ENCODE data around the gene RNASE7.
A peak's percentile ranks its signal among the peaks of the same experiment; 100 is the strongest.

RNASE7 gene

DNA sequence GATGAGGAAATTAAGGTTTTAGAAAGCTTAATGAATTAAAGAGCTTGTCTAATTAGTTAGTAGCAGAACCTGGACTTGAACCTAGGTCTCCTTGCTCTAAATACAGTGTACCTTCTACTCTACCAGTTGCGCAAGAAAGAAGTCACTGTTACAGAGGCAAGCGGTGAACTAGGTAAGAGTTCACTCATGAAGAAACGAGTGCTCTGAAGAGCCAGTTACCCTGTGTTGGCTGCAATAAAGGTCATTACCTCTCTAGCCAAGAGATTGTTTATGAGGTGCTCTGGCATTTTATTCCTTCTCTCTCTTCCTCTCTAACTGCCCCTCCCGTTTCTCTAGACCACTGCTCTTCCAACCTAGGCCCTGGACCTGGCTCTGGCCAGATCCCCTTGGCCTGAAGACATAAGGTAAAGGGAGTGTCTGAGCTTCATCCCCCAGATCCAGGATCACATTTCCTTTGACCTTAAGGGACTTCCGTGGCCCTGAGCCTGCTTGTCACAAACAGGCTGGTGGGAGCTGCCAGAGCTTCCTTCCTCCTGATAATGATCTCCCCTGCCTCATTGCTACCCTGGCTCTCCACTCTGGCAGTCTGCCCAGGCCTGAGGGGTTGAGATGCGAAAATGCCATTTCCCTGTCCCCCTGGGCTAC lies 1.9 kb downstream of the RNASE7 start:
- no peak for DNase-seq

DNA sequence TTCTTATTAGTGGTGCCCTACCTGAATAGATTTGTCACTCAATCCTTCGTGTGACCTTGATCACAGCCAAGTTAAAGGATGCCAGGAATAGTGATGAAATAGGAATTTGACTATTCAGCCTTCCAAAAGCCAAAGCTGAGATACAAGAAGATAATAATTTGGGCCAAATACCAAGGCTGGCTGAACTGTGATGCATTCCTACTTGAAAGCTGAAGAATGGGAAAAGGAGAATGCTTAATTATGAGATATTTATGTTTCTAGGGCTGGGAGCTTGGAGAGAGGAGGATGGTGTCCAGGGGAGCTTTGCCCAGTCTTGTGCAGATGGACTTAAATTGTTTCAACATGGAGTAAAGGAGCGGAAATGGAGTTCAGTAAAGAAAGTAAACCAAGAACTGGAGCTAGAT lies 5.2 kb downstream of the RNASE7 start:
- no peak for DNase-seq

DNA sequence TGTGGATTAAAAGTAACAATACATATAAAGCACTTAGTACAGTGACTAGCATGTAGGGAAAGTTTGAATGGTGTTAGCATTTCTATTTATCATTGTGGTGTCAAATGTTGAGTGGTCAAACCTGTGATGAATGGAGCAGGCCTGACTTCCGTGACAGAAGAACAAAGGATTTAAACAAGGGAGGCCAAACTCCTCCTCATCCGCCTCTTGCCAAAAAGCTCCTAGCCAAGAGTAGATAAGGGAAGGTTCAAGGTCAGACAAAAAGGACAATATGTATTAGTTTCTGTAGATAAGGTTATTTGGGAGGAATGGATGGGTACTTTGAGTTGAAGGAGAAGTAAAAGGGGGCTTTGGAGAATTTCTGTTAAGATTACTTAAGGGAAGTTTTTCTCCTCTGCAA lies 6.5 kb downstream of the RNASE7 start:
- DNase-seq: no peak

DNA sequence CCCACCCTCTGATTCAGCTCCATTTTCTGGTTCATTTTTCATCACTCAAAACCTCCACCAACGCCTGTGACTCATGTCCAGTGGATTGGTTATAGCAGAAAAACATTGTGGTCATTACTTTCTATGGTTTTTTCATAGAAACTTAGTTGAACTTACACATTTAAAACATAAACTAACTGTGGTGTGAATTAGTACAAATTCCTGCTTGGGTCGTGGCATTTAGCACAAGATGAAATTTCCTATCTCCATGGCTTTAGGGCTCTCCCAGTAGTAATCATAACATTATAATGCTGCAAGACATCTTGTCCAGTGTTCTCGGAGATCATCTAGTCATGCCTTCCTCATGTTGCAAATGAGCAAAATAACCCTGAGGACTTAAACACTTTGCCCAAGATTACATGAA lies 7.1 kb downstream of the RNASE7 start:
- DNase-seq: no peak

DNA sequence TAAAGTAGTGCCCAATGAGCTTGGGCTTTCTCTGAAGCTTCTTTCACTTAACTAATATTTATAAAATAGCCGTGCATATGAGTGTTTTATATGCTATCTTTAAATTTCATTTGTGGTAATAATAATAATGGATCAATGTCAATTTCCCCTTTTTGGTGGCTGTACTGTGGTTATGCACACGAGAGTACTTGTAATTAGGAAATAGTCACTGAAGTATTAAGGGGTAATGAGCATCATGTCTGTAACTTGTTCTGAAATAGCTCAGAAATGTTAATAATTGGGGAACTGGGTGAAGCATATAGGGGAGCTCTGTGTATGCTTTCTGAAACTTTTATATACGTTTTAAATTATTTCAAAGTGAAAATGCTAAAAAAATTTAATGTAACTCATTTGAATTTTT lies 8.4 kb downstream of the RNASE7 start:
- DNase-seq: no peak

DNA sequence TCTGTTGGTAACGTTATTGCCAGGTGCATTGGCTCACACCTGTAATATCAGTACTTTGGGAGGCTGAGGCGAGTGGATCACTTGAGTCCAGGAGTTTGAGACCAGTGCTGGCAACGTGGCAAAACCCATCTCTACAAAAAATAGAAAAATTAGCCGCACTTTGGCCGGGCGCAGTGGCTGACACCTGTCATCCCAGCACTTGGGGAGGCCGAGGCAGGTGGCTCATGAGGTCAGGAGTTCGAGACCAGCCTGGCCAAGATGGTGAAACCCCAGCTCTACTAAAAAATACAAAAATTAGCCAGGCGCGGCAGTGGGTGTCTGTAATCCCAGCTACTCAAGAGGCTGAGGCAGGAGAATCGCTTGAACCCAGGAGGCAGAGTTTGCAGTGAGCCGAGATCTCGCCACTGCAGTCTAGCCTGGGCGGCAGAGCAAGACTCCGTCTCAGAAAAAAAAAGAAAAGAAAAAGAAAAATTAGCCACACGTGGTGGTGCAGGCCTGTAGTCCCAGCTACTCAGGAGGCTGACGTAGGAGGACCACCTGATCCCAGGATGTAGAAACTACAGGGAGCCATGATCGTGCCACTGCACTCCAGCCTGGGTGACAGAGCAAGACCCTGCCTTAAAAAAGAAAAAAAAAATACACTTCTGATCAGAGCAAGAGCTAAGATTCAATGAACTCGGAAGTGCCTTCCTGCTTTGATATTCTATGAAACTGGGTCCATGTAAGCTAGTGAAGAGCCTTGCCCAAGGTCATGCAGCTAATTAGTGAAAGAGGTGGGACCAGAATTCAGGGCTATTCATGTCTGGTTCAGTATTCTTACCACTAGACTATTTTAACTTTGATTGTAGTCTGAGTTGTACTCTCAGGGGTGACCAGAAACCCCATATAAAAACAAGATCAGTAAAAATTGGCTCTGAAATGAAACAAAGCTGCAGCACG lies 11.3 kb downstream of the RNASE7 start:
- DNase-seq: no peak

DNA sequence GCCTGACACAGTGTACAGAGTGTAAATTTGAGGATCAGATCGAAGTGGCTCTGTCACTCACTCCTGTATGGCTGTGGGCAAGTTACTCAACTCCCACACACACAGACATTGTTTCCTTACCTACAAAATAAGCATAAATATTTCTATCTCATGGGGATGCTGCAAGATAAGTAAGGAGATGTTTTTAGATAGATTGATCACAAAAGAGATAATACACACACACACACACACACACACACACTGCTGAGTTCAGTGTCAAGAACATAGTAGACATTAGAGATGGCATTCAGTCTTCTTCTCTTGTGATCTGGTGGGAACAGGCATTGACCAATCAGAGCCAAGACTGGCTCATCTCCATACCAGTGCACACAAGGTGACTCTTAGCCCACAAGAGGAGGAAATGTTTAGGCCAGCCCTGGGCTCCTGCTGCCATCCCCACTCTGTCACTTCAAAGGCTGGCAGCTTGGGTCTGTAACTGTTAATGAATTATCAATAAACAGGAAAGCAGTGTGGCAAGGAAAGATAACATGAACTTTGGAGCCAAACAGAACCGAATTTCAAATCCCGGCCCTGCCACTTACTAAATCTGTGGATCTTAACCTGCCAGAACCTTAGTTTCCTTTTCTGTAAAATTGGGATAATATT lies 12.1 kb downstream of the RNASE7 start:
- DNase-seq: no peak

DNA sequence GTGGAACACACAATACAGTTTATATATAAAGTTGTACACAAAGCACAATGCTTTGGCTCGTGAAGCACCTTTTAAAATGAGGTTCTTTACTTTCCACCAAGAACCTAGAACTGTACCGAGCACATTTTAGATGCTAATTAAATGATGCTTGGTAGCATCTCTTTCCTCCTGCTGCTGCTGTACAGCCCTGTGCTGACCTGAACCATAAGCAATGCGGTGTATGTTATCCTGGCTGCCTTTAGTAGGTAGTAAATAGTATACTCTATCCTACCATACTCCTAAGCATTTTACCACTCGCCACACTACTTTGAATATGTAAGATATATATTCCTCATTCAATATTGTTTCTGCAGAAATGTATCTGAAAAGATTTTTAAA lies 12.6 kb downstream of the RNASE7 start:
- no peak for DNase-seq

DNA sequence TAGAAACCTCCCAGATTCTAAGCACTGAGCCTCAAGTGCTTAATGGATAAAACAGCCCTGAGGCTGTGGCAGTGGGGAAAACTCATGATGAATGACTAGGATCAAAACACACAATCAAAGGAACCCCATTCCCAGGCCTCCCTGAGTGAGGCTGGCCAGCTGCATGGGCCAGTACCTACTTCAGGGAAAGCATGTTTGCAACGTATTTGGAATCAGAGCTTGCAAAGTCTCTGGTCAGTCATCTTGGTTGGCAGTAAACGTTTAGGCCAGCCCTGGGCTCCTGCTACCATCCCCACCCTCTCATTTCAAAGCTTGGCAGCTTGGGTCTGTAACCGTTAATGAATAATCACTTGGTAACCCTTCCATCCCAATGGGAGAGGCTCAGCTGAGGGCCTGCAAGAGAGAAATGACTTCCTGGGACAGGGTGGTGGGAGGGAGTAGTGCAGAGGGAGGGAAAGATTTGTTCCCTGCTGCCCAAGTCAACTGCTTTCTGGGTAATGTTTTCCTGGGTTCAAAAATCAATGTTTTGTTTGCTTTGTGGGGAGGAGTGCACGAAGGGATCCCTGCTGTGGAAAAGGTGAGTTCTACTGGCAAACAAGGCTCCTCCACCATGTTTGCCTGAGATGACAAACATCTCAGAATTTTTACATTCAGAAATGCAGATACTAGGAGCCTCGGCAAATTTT lies 13.4 kb downstream of the RNASE7 start:
- DNase-seq: no peak

DNA sequence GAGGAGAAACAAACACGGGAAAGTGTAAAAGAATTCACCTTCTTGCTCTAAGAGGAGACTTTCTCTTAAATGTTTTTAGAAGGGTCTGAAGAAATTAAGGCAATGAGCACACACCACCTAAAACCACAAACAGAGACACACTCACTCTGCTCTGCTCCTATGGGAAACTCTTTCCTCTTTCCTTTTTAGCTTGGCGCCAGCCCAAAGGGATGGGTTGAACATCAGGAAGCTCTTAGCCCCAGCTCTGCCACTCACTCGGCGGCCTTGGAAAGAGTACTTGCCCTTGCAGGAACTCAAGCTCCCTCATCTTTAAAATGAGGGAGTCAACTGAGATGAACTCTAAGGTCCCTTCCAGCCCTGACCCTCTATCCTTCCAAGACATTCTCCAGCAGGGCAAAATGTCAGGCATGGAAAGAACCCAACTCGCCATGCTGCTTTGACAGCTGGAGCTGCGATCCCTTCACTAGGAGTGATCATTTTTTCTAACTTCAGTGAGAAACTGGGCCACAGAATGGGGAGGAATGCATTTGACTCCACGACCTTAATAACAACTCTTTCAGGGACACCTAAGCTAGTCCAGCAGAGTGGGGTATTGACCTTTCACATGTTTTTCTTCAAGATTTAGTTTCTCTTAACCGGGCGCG lies 14.5 kb downstream of the RNASE7 start:
- no peak for DNase-seq

DNA sequence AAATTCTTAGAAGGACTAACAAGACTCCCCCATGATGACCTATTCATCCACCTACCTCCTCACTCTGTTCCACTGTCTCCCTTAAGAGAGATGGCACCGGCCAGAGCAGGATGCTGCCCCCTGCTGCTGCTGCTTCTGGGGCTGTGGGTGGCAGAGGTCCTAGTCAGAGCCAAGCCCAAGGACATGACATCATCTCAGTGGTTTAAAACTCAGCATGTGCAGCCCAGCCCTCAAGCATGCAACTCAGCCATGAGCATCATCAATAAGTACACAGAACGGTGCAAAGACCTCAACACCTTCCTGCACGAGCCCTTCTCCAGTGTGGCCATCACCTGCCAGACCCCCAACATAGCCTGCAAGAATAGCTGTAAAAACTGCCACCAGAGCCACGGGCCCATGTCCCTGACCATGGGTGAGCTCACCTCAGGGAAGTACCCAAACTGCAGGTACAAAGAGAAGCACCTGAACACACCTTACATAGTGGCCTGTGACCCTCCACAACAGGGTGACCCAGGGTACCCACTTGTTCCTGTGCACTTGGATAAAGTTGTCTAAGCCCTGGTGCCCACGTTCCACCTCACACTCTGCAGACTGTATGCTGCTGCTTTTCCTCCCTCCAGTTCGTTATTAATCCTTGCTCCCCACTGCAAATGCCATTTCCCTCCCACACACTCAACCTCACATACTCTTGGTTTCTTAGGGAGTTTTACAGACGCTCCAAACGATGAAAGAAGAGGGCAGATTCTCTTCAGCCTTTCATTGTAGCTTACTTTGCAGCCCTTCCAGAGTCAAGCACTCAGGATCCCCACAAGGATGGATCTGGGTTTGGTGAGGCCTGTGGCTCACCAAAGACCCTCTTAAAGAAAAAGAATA lies 15.9 kb downstream of the RNASE7 start, which contains the start of gene RNASE8:
Gene RNASE8 (plus strand): TSS at position 20 of the 873 bp plus-strand sequence. CDS start 71 bp downstream, at position 91.
- no peak for DNase-seq

DNA sequence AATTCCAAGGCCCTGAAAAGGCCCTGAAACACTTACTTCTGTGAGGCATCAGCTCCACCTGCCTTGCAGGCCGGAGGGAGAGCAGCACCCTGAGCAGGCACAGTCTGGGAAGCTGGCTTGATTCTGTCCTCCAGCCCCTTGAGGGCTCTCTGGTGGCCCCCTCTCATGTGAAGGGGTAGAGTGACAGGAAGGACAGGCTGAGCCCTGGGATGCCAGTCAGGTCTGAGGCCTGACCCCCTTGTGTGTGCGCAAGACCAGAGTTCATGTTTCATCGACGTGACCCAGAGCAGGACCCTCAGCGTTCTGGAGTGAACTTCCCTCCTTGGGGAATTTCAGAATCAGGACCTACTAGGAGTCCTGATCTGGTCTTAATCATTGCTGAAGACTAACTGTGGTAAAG lies 16.7 kb downstream of the RNASE7 start:
- no peak for DNase-seq

DNA sequence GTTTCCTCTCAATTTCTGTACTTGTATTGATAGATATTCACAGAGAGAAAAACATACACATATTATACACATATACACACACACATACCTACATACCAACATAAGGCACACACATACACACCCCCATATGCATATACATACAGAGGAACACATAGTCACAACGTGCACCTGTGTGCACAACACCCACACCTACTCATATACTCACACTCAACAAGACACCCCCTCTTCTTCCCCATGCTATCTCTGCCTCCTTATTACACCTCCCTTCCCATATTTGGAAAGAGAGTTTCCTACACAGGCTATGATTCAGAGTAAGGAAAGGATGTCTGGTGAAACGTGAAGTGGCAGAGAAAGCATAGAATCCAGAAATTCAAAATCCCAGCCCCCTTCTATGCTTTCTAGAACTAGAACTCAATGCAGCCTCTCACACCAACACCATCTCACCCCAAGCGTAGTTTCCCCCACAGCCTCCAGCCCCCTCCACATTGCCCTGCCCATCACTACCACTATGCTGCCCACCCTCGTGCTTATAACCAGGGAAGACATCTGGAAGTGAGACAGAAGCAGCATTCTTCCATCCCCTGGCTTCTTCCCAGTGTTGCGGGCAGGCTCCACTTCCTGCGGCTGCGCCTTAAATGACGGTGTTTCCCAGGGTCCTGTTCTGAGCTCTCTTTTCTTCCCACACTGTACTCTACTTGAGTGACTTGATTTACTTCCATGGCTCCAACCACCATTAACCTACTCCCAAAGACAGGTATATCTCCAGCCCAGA lies 17.9 kb downstream of the RNASE7 start:
- DNase-seq: no peak

DNA sequence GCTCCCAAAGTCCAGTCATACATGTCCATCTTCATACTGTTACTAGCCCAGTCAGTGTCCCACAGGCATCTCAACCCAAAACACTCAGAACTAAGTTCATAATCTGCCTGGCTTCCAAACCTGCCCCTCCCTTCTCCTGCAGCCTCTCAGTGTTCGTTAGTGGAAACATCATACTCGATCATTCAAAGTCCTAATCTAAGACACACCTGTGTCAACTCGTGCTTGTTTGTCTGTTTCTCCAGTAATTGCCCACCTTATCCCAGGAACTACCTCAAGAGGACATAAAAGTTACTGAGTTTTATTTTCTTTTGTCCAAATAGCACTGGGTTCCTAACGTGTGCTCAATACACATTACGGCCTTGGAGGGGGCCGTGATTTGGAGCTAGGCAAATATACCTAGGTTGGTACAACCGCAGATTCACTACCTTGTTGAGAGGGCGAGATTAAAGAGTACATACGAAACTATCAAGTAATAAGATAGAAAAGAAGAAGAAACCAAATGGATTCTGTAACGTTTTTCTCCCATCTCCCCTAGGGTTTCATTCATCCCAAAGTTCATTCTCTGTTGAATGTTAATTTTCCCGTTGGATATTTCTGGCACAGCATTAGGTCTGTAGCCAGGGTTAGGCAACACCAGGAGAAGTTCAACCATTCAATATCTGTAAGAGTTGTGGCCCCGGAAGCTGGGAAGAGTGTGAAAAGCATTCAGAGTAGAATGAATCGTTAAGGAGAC lies 18.6 kb downstream of the RNASE7 start:
- no peak for DNase-seq

DNA sequence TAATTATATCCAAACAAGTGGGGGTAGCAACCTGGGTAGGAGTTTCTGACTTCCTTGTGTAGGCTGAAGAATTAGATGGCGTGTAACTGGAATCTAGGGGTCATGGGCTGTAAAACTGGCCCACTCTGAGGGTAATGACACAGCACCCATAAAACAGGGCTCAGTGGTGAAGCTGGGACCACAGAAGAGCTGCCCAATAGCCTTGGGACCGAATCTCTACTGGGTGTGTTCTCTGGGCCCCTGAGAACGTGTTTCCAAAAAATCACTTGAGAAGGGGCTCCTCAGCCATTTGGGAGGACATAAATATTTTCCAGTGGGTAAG lies 19.1 kb downstream of the RNASE7 start:
- no peak for DNase-seq

DNA sequence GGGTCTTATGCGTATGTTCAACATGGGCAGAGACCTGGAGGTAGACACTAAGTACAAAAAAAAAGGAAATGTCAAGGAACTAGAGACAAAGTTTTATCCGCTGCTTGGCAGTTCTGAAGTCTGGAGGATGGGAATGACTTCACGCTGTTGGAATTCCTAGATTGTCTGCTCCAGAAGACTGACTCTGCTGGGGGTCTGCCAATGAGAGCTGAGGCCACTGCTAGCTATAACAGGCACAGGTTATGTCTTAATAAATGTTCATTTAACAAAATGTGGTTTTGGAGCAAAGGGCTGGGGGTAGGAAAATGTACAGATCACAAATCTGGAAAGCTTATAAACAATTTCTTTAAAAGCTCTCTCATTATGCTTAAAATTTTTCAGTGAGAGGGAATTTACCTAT lies 21.3 kb downstream of the RNASE7 start:
- DNase-seq: no peak

DNA sequence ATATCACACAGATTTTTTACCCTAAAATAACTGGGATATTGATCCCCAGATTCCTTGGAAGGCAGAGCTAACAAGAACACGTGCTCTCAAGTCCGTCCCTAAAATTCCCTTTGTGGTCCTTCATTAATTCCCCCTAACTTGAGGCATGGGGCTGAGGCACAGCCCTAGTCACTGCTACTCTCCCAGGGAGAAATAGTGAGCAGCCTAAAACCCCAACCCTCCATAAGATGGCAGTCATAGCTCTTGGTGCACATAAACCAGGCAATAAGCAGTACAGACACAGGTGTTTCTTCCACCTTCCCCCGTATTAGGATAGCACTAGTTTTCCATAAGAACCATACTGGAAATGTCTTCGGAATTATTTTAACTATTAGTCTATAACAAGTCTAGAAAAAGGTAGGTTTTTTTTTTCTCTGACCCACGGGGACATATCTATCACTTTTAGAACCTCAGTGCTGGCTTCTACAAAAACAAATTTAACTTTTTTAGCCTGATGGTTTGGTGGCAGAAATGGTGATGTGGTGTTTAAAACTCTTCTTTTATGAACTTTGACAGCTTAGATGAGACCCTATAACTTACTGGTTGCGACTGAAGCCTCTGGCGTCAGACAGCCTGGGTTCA lies 24.8 kb downstream of the RNASE7 start:
- DNase-seq: no peak

DNA sequence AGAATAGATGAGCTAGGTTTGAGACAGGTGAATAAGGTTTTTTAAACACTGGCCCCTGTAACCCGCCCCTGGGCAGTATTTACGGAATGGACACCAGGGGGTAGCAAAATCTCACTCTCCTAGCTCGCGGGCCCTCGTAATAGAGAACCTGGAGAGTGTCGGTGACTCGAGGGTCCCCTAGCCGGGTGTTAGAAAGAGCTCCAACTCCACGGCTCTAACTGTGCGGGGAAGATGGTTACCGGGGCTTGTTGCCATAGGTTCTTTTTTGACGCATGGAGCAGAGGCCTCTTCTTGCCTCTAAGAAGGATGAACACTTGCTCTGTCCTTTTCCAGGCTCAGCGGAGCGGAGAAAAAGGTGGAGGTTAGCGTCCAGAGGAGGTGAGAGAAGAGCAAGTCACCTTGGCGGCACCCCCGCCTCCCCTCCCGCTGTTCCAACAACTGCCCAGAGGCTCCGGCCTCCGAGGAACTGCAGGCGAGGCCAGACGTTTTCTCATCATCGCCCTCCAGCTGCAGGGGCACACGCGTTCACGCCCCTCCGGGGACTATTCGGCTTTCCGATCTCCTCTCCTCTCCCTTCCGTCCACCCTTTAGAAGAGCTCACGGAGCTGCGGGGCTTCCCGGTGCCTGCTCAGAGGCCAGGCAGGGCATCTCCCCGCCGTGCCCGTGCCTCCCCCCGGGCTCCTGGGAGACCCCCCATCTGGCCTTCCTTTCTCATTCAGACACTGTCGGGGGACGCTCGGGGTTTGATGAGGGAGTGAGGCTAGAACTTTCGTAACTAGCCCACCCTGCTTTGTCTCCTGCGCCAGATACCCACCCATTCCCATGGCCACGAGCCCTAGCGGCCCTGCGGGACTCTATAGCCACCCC lies 26.6 kb downstream of the RNASE7 start:
- peak; percentile 22 for DNase-seq
